ENCODE data around the gene RLN3. TPM values are rescaled to one million over a fixed set of nuclear protein-coding genes. Genes with fewer than 3 reads are reported as not detected.
A peak's percentile ranks its signal among the peaks of the same experiment; 100 is the strongest.

Gene RLN3
- total RNA-seq, 2 donors from 2014 or later: not detected

GRCh38 chr19:13984875-13985741 is 42.8 kb upstream of the RLN3 start:
- Histone ChIP-seq H3K36me3 (no peaks in the 10 kb centered on the region), H3K27ac (no peak overlapping the region), H3K9me3 (no peaks in the 10 kb centered on the region), H3K4me1 (peaks cover 0 to 43% of the 10 kb centered on the region in 2 donors), H3K27me3 (no peaks in the 10 kb centered on the region), H3K4me3 (no peak overlapping the region)
- TF ChIP-seq CTCF (IDR thresholded peaks at IDR 0.05): no peak
- DNase-seq (ENCODE audit: low spot score): no peak

- TF ChIP-seq CTCF (IDR thresholded peaks at IDR 0.05): no peak
- DNase-seq (ENCODE audit: low spot score): no peak
- no peaks in the 10 kb centered on the region for H3K36me3 ChIP-seq
- no peaks in the 10 kb centered on the region for H3K9me3 ChIP-seq
- no peaks in the 10 kb centered on the region for H3K27me3 ChIP-seq
- peak overlapping the region in 1 of 2 donors; percentile 3 for H3K4me3 ChIP-seq
- peak overlapping the region; percentile 84 to 89 for H3K27ac ChIP-seq
- peaks cover 0 to 43% of the 10 kb centered on the region in 2 donors for H3K4me1 ChIP-seq
These were observed 42.1 kb upstream of the RLN3 start for GRCh38 chr19:13985771-13986347.

GRCh38 chr19:13986348-13986904 is 41.5 kb upstream of the RLN3 start:
- peak overlapping the region; percentile 84 to 89 for H3K27ac ChIP-seq
- TF ChIP-seq CTCF (IDR thresholded peaks at IDR 0.05): no peak
- H3K4me1 ChIP-seq: peaks cover 0 to 43% of the 10 kb centered on the region in 2 donors
- no peaks in the 10 kb centered on the region for H3K9me3 ChIP-seq
- peak overlapping the region in 1 of 2 donors; percentile 3 for H3K4me3 ChIP-seq
- peak; percentile 90 for DNase-seq (ENCODE audit: low spot score)
- H3K27me3 ChIP-seq: no peaks in the 10 kb centered on the region
- H3K36me3 ChIP-seq: no peaks in the 10 kb centered on the region

- Histone ChIP-seq H3K4me1 (peaks cover 0 to 43% of the 10 kb centered on the region in 2 donors), H3K36me3 (peaks cover 2% of the 10 kb centered on the region), H3K27me3 (no peaks in the 10 kb centered on the region), H3K9me3 (no peaks in the 10 kb centered on the region), H3K27ac (peak overlapping the region; percentile 84 to 89), H3K4me3 (peak overlapping the region in 1 of 2 donors; percentile 3)
- DNase-seq (ENCODE audit: low spot score): no peak
- TF ChIP-seq CTCF (IDR thresholded peaks at IDR 0.05): no peak
These were observed 40.7 kb upstream of the RLN3 start for GRCh38 chr19:13987101-13987890.

- peaks cover 0 to 35% of the 10 kb centered on the region in 2 donors for H3K4me1 ChIP-seq
- peaks cover 10% of the 10 kb centered on the region for H3K36me3 ChIP-seq
- H3K4me3 ChIP-seq: no peak overlapping the region
- H3K9me3 ChIP-seq: no peaks in the 10 kb centered on the region
- no peak for DNase-seq (ENCODE audit: low spot score)
- H3K27ac ChIP-seq: no peak overlapping the region
- no peak for TF ChIP-seq CTCF (IDR thresholded peaks at IDR 0.05)
- H3K27me3 ChIP-seq: no peaks in the 10 kb centered on the region
These were observed 38.5 kb upstream of the RLN3 start for GRCh38 chr19:13989487-13989886.
